ENCODE measurements around the gene ARHGAP26. TPM values are rescaled to one million over a fixed set of nuclear protein-coding genes. Genes with fewer than 3 reads are reported as not detected.

Gene ARHGAP26
- total and polyA plus RNA-seq, 9 donors, result 1.9 to 47.1 (median 12.0) TPM

- DNase-seq, result no peak
- H3K27ac ChIP-seq, result no peak overlapping the region
- intact Hi-C loops (cut with DNase I), result no loop called here
- peaks cover 9% of the 10 kb centered on the region for H3K4me1 ChIP-seq (ENCODE audit: insufficient read depth)
- TF ChIP-seq EP300 (IDR thresholded peaks at IDR 0.05), result no peak
- no peak for TF ChIP-seq POLR2A (IDR thresholded peaks at IDR 0.05)
- 85 to 91% (median 89%) methylated on average over 1 of the region's 1 CpG for WGBS, 3 donors
- no peaks in the 10 kb centered on the region for H3K27me3 ChIP-seq
- H3K4me3 ChIP-seq, result no peak overlapping the region
- H3K9me3 ChIP-seq, result no peaks in the 10 kb centered on the region
- H3K36me3 ChIP-seq, result no peaks in the 10 kb centered on the region
These were observed 362.6 kb downstream of the ARHGAP26 start for GRCh38 chr5:143132739-143133138.

- H3K9me3 ChIP-seq, result no peaks in the 10 kb centered on the region
- no peak overlapping the region for H3K27ac ChIP-seq
- peaks cover 7% of the 10 kb centered on the region for H3K4me1 ChIP-seq (ENCODE audit: insufficient read depth)
- WGBS, 3 donors, result 45 to 51% (median 48%) methylated on average over 11 of the region's 11 CpGs
- no peak for DNase-seq
- TF ChIP-seq EP300 (IDR thresholded peaks at IDR 0.05) (no peak), CTCF (IDR thresholded peaks at IDR 0.05) (no peak), POLR2A (IDR thresholded peaks at IDR 0.05) (no peak)
- H3K27me3 ChIP-seq, result no peaks in the 10 kb centered on the region
- no peak overlapping the region for H3K4me3 ChIP-seq
- intact Hi-C loops (cut with DNase I), result no loop called here
- H3K36me3 ChIP-seq, result no peaks in the 10 kb centered on the region
These were observed 363.5 kb downstream of the ARHGAP26 start for GRCh38 chr5:143133721-143134120.

- no peaks in the 10 kb centered on the region for H3K36me3 ChIP-seq
- 79 to 84% (median 83%) methylated on average over 3 of the region's 3 CpGs for WGBS, 3 donors
- H3K4me1 ChIP-seq (ENCODE audit: insufficient read depth), result peaks cover 7% of the 10 kb centered on the region
- intact Hi-C loops (cut with DNase I), result no loop called here
- DNase-seq, result no peak
- TF ChIP-seq EP300 (IDR thresholded peaks at IDR 0.05), result no peak
- no peak for TF ChIP-seq CTCF (IDR thresholded peaks at IDR 0.05)
- no peak for TF ChIP-seq POLR2A (IDR thresholded peaks at IDR 0.05)
- H3K4me3 ChIP-seq, result no peak overlapping the region
- H3K27me3 ChIP-seq, result no peaks in the 10 kb centered on the region
- H3K27ac ChIP-seq, result no peak overlapping the region
- no peaks in the 10 kb centered on the region for H3K9me3 ChIP-seq
These were observed 364.1 kb downstream of the ARHGAP26 start for GRCh38 chr5:143134269-143134668.

GRCh38 chr5:143134900-143135299 is 364.7 kb downstream of the ARHGAP26 start:
- Histone ChIP-seq H3K27ac (no peak overlapping the region), H3K36me3 (no peaks in the 10 kb centered on the region), H3K9me3 (no peaks in the 10 kb centered on the region), H3K27me3 (no peaks in the 10 kb centered on the region), H3K4me1 (ENCODE audit: insufficient read depth) (peaks cover 7% of the 10 kb centered on the region), H3K4me3 (no peak overlapping the region)
- no peak for DNase-seq
- WGBS, 3 donors, result 85 to 91% (median 87%) methylated on average over 4 of the region's 4 CpGs
- TF ChIP-seq POLR2A (IDR thresholded peaks at IDR 0.05) (no peak), CTCF (IDR thresholded peaks at IDR 0.05) (no peak), EP300 (IDR thresholded peaks at IDR 0.05) (no peak)
- intact Hi-C loops (cut with DNase I), result no loop called here

GRCh38 chr5:143135832-143136551 is 365.8 kb downstream of the ARHGAP26 start:
- Histone ChIP-seq H3K9me3 (no peaks in the 10 kb centered on the region), H3K27ac (no peak overlapping the region), H3K36me3 (no peaks in the 10 kb centered on the region), H3K4me1 (ENCODE audit: insufficient read depth) (peaks cover 5% of the 10 kb centered on the region), H3K4me3 (no peak overlapping the region), H3K27me3 (no peaks in the 10 kb centered on the region)
- DNase-seq, result no peak
- intact Hi-C loops (cut with DNase I), result no loop called here
- no peak for TF ChIP-seq POLR2A (IDR thresholded peaks at IDR 0.05)
- 81 to 87% (median 83%) methylated on average over 5 of the region's 5 CpGs for whole genome bisulfite sequencing, 3 donors
